Endothelial cell of umbilical vein (primary cell): ENCODE results near the gene SLC24A3. TPM values are rescaled to one million over a fixed set of nuclear protein-coding genes. Genes with fewer than 3 reads are reported as not detected.

Experiments used
- BruUV-seq: library from RNA; stranded (reverse); fragments of 400-500 nt; replicated peaks from 2 replicates; lab custom pipeline; 2021; lab: Mats Ljungman, UMichigan
- CTCF ChIA-PET: fragments of 300-600, 350-600 bp; sonication (Branson Sonifier 250); formaldehyde crosslinking; loops from one replicate; lab custom pipeline; 2021; ENCODE audit warnings: antibody characterized with exemption, inconsistent platforms; lab: Charles Lee
- POLR2A ChIA-PET: fragments of 300-600, 350-600 bp; sonication (Branson Sonifier 250); formaldehyde crosslinking; loops from one replicate; lab custom pipeline; 2021; ENCODE audit warnings: antibody characterized with exemption, inconsistent platforms; lab: Charles Lee
- DNase-seq: peaks from one replicate; pipeline ENCODE4 v3.0.0-alpha.2; 2011; ENCODE audit warnings: low read depth, low spot score
- FAIRE-seq: peaks from 2 replicates; lab custom pipeline; 2011; peaks lifted over from hg19 to GRCh38; lab: Jason Lieb, UNC
- H2AFZ ChIP-seq: 2 replicates; pipeline ENCODE4 v1.6.0; 2012; ENCODE audit warnings: low read depth, low read length, control low read depth, inconsistent platforms
- H3K27ac ChIP-seq: 2 replicates; pipeline ENCODE4 v1.5.1; 2011; ENCODE audit warnings: low read depth, mild to moderate bottlenecking, control low read depth, low read length, moderate library complexity; ENCODE audit not compliant: insufficient read depth
- H3K27me3 ChIP-seq, 2 experiments: 2 replicates each; pipeline versions ENCODE4 v1.6.0 to v1.6.1; 2011; ENCODE audit warnings: low read length in 2 of 2, mixed read lengths in 1 of 2; ENCODE audit not compliant: control insufficient read depth in 2 of 2, insufficient read depth in 2 of 2
- H3K36me3 ChIP-seq, 2 experiments: 2 replicates in 1 of 2; 3 replicates in 1 of 2; pipeline ENCODE4 v1.5.1; 2011; ENCODE audit warnings: low read length in 2 of 2, mild to moderate bottlenecking in 1 of 2, moderate library complexity in 1 of 2; ENCODE audit not compliant: control insufficient read depth in 2 of 2, insufficient read depth in 2 of 2; ENCODE audit errors: extremely low read depth in 1 of 2
- H3K4me1 ChIP-seq: 3 replicates; pipeline ENCODE4 v1.5.1; 2011; ENCODE audit warnings: mild to moderate bottlenecking, low read length; ENCODE audit not compliant: control insufficient read depth, insufficient read depth; ENCODE audit errors: extremely low read depth
- H3K4me2 ChIP-seq: 2 replicates; pipeline ENCODE4 v1.6.1; 2011; ENCODE audit warnings: low read length, control low read depth, mixed read lengths; ENCODE audit not compliant: insufficient read depth
- H3K4me3 ChIP-seq, 3 experiments: fragments of 200-600 bp in 1 of 3; sonication (generic), shearing (Covaris generic) in 1 of 3; replicated peaks in 1 of 3; 2 replicates each; pipeline ENCODE4 v1.5.1; 2011 to 2016; ENCODE audit warnings: control low read depth in 3 of 3, low read length in 3 of 3, mild to moderate bottlenecking in 2 of 3, inconsistent platforms in 1 of 3, low read depth in 1 of 3, moderate library complexity in 1 of 3; ENCODE audit not compliant: insufficient read depth in 1 of 3
- H3K79me2 ChIP-seq: 2 replicates; pipeline ENCODE4 v1.6.0; 2012; ENCODE audit warnings: low read length, inconsistent platforms; ENCODE audit not compliant: control insufficient read depth, insufficient read depth
- H3K9ac ChIP-seq: replicated peaks from 2 replicates; pipeline ENCODE3; 2011; ENCODE audit warnings: low read length, control low read depth; ENCODE audit not compliant: insufficient read depth; ENCODE audit errors: extremely low read depth
- H3K9me1 ChIP-seq: replicated peaks from 3 replicates; pipeline ENCODE4 v1.6.0; 2011; ENCODE audit warnings: mild to moderate bottlenecking, low read length; ENCODE audit not compliant: control insufficient read depth, insufficient read depth; ENCODE audit errors: extremely low read depth
- H3K9me3 ChIP-seq: replicated peaks from 2 replicates; pipeline ENCODE4 v1.5.1; 2012; ENCODE audit warnings: low read length, inconsistent platforms; ENCODE audit not compliant: control insufficient read depth, insufficient read depth
- H4K20me1 ChIP-seq: replicated peaks from 2 replicates; pipeline ENCODE3; 2011; ENCODE audit warnings: mild to moderate bottlenecking, low read length; ENCODE audit not compliant: control insufficient read depth, insufficient read depth; ENCODE audit errors: extremely low read depth
- CTCF ChIP-seq, 2 donors: IDR thresholded peaks; 1 replicate in 1 of 2; 2 replicates in 1 of 2; pipeline ENCODE4 v1.5.1; 2011; ENCODE audit warnings: low read length in 2 of 2, mild to moderate bottlenecking in 2 of 2, moderate library complexity in 2 of 2, control low read depth in 1 of 2, inconsistent platforms in 1 of 2, low read depth in 1 of 2; ENCODE audit not compliant: insufficient read depth in 1 of 2; ENCODE audit errors: extremely low read depth in 1 of 2
- EZH2 ChIP-seq: IDR thresholded peaks from 2 replicates; pipeline ENCODE4 v1.6.1; 2012; ENCODE audit warnings: borderline replicate concordance, low read depth, mild to moderate bottlenecking, moderate library complexity, low read length, inconsistent platforms; ENCODE audit not compliant: severe bottlenecking
- FOS ChIP-seq: IDR thresholded peaks from 2 replicates; pipeline ENCODE4 v1.6.1; 2011; ENCODE audit warnings: mild to moderate bottlenecking, low read length, moderate library complexity, borderline replicate concordance; ENCODE audit not compliant: insufficient read depth
- GATA2 ChIP-seq: IDR thresholded peaks from 2 replicates; pipeline ENCODE4 v1.7.0; 2011; ENCODE audit warnings: low read depth, mild to moderate bottlenecking, moderate library complexity, mixed read lengths, low read length; ENCODE audit not compliant: insufficient read length, insufficient read depth
- JUN ChIP-seq: IDR thresholded peaks from 2 replicates; pipeline ENCODE4 v1.6.1; 2011; ENCODE audit warnings: borderline replicate concordance, low read depth; ENCODE audit not compliant: insufficient read length, insufficient read depth
- MAX ChIP-seq: IDR thresholded peaks from 2 replicates; pipeline ENCODE4 v1.6.1; 2011; ENCODE audit not compliant: insufficient read depth, insufficient read length
- MYC ChIP-seq: IDR thresholded peaks from one replicate; pipeline ENCODE4 v1.6.1; 2011; ENCODE audit warnings: mild to moderate bottlenecking, low read depth, low read length
- POLR2A ChIP-seq: IDR thresholded peaks from 2 replicates; pipeline ENCODE4 v1.6.1; 2012; ENCODE audit warnings: low read depth, mild to moderate bottlenecking, control low read depth, low read length
- POLR2AphosphoS5 ChIP-seq: IDR thresholded peaks from 2 replicates; pipeline ENCODE4 v1.6.1; 2012; ENCODE audit warnings: low read depth, mild to moderate bottlenecking, control low read depth, low read length, moderate library complexity; ENCODE audit not compliant: insufficient read depth
- dilution Hi-C: fragments of 300-500 bp; cut with MboI; formaldehyde crosslinking; loops from one replicate; pipeline ENCODE4 v1.15.0; 2019; ENCODE audit warnings: low sequenced_read_pairs; ENCODE audit not compliant: extremely low pct_ligation_motif_present
- intact Hi-C: fragments of 100-400 bp; cut with micrococcal nuclease; formaldehyde crosslinking; loops from one replicate; pipeline ENCODE4 v1.10.0; 2022
- polyA plus RNA-seq, 4 experiments: library from polyadenylated mRNA; depleted of rRNA in 3 of 4; stranded (reverse) in 3 of 4; unstranded in 1 of 4; fragments of >200 nt; gene quantifications; 2 replicates each; pipeline versions ENCODE4 v1.2.1 to v1.2.3, GENCODE V29; 2011 to 2012; ENCODE audit warnings: missing spikeins in 1 of 4
- total RNA-seq: library from RNA; stranded (reverse); gene quantifications from 2 replicates; pipeline ENCODE4 v1.2.3, GENCODE V29; 2021

The SLC24A3 gene
- total and polyA plus RNA-seq, 2 donors (not counting 3 experiments of a cell fraction or from before 2014, with no cell fraction given) = not detected

GRCh38 chr20:19405958-19406357 lies 193.5 kb downstream of the SLC24A3 start:
- Histone ChIP-seq H3K27me3 (no peaks in the 10 kb centered on the region), H3K9me1 (no peaks in the 10 kb centered on the region), H3K9ac (no peak overlapping the region), H3K9me3 (no peaks in the 10 kb centered on the region), H3K4me3 (no peak overlapping the region), H4K20me1 (no peaks in the 10 kb centered on the region), H3K79me2 (no peaks in the 10 kb centered on the region), H3K27ac (no peak overlapping the region), H3K4me2 (no peak overlapping the region), H3K4me1 (no peaks in the 10 kb centered on the region), H3K36me3 (no peaks in the 10 kb centered on the region), H2AFZ (no peak overlapping the region)
- ChIA-PET POLR2A (no interaction called here), CTCF (no interaction called here)
- dilution Hi-C loops (no loop called here), intact Hi-C loops (no loop called here)
- DNase-seq (no peak), FAIRE-seq (no peak)
- no peak for TF ChIP-seq POLR2A
- no peak for TF ChIP-seq EZH2
- no peak for TF ChIP-seq GATA2
- TF ChIP-seq MAX = no peak
- TF ChIP-seq CTCF (IDR thresholded peaks at IDR 0.05; ENCODE audit: extremely low read depth in 1 of 2, insufficient read depth in 1 of 2, low read depth in 1 of 2, low read length in 2 of 2) = no peak
- TF ChIP-seq MYC = no peak
- no peak for TF ChIP-seq JUN
- no peak for TF ChIP-seq FOS
- no peak for TF ChIP-seq POLR2AphosphoS5
- BruUV-seq = no TSS peak
